ENCODE data around the gene QARS1. TPM values are rescaled to one million over a fixed set of nuclear protein-coding genes. Genes with fewer than 3 reads are reported as not detected.

The QARS1 gene
- total RNA-seq, 2 experiments from 2014 or later = 310 to 355 TPM

DNA sequence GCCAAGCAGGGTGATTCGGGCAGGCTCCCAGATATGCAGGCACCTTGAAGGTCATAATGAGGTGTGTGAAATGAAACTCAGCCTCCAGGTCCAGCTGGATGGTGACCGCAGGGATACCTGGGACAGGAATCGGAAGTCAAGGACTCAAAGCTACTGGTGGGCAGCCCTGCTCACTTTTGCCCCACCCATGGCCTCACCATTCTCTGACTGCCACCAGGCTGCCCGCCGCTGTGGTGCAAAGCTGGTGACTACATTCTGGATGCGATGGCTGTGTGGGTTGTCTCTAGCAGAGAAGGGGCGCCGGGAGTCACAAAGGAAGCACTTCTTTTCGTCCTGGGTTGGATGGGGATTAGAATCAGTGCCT, 27.5 kb upstream of the QARS1 start:
- Histone ChIP-seq H2AFZ (ENCODE audit: low read length) (no peak overlapping the region), H3K36me3 (ENCODE audit: insufficient read depth, low read length) (no peaks in the 10 kb centered on the region), H3K9me2 (ENCODE audit: insufficient read depth, low read length) (no peaks in the 10 kb centered on the region), H4K20me1 (ENCODE audit: insufficient read depth, low read length) (no peaks in the 10 kb centered on the region), H3K79me2 (ENCODE audit: insufficient read depth, low read depth, low read length) (no peaks in the 10 kb centered on the region), H3K4me1 (ENCODE audit: insufficient read depth, low read length, poor library complexity, severe bottlenecking) (peaks cover 9% of the 10 kb centered on the region), H3K4me3 (ENCODE audit: low read depth, low read length, poor library complexity, severe bottlenecking) (no peak overlapping the region), H3K27ac (ENCODE audit: low read depth, low read length, poor library complexity, severe bottlenecking) (no peak overlapping the region), H3K9me3 (ENCODE audit: low read length) (no peaks in the 10 kb centered on the region), H3K4me2 (ENCODE audit: low read length) (no peak overlapping the region)
- BruUV-seq (replicated peaks) = no TSS peak
- ChIA-PET CTCF (ENCODE audit: unreplicated experiment) (no interaction called here), POLR2A (no interaction called here)
- intact Hi-C loops (cut with micrococcal nuclease; ENCODE audit: unreplicated experiment) = no loop called here
- DNase-seq (ENCODE audit: low spot score) = no peak
- TF ChIP-seq, protein P1, sequence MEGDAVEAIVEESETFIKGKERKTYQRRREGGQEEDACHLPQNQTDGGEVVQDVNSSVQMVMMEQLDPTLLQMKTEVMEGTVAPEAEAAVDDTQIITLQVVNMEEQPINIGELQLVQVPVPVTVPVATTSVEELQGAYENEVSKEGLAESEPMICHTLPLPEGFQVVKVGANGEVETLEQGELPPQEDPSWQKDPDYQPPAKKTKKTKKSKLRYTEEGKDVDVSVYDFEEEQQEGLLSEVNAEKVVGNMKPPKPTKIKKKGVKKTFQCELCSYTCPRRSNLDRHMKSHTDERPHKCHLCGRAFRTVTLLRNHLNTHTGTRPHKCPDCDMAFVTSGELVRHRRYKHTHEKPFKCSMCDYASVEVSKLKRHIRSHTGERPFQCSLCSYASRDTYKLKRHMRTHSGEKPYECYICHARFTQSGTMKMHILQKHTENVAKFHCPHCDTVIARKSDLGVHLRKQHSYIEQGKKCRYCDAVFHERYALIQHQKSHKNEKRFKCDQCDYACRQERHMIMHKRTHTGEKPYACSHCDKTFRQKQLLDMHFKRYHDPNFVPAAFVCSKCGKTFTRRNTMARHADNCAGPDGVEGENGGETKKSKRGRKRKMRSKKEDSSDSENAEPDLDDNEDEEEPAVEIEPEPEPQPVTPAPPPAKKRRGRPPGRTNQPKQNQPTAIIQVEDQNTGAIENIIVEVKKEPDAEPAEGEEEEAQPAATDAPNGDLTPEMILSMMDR (conservative IDR thresholded peaks at IDR 0.05; ENCODE audit: low read length) = no peak
- TF ChIP-seq EZH2phosphoT487 (IDR thresholded peaks at IDR 0.05; ENCODE audit: borderline replicate concordance, low read depth, low read length) = no peak

DNA sequence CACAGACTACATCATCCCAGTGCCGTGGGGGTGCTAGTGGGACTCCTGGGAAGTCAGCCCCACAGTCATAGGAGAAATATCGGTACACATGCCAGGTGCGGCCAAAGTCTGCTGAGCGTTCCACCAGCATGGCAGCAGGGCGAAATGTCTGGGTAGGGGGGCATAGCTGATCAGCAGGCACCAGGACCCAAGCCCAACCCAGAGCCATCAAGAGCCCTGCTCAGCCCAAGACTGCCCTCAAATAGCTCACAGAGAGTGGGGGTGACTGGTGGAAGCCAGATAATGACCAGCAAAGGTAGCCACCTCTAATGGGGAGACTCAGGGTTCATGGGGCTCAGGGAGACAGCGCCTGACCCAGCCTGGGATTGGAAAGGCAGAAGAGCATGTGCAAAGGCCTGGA, 27.0 kb upstream of the QARS1 start:
- POLR2A ChIA-PET = no interaction called here
- DNase-seq (ENCODE audit: low spot score) = no peak

DNA sequence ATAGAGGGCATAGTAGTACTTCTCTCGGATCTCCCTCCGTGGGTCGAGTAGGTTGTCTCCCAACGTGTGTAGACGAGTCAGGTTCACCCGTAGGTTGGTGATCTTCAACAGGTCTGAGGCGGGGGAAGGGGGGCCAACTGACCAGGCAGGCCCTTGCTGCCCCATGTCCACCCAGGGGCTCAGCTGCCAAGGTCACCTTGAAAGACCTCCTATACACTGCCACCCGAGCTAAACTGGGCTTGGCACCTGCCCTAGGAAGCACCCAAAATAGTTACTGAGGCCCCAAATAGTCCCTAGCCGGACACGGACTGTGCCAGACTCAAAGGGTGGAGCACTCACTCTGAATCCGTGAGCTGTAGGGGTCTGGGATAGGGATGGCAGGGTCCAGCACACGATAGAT, 26.5 kb upstream of the QARS1 start:
- Histone ChIP-seq H2AFZ (ENCODE audit: low read length) (no peak overlapping the region), H3K27ac (ENCODE audit: low read depth, low read length, poor library complexity, severe bottlenecking) (no peak overlapping the region), H3K9me2 (ENCODE audit: insufficient read depth, low read length) (no peaks in the 10 kb centered on the region), H3K36me3 (ENCODE audit: insufficient read depth, low read length) (no peaks in the 10 kb centered on the region), H3K79me2 (ENCODE audit: insufficient read depth, low read depth, low read length) (no peaks in the 10 kb centered on the region), H3K4me2 (ENCODE audit: low read length) (no peak overlapping the region), H4K20me1 (ENCODE audit: insufficient read depth, low read length) (no peaks in the 10 kb centered on the region), H3K9me3 (ENCODE audit: low read length) (no peaks in the 10 kb centered on the region), H3K4me3 (ENCODE audit: low read depth, low read length, poor library complexity, severe bottlenecking) (no peak overlapping the region), H3K4me1 (ENCODE audit: insufficient read depth, low read length, poor library complexity, severe bottlenecking) (peaks cover 9% of the 10 kb centered on the region)
- no peak for DNase-seq (ENCODE audit: low spot score)
- no TSS peak for BruUV-seq (replicated peaks)
- POLR2A ChIA-PET = no interaction called here
- intact Hi-C loops (cut with micrococcal nuclease; ENCODE audit: unreplicated experiment) = no loop called here
- CTCF ChIA-PET (ENCODE audit: unreplicated experiment) = no interaction called here
- TF ChIP-seq, protein P1 (conservative IDR thresholded peaks at IDR 0.05; ENCODE audit: low read length) = no peak
- no peak for TF ChIP-seq EZH2phosphoT487 (IDR thresholded peaks at IDR 0.05; ENCODE audit: borderline replicate concordance, low read depth, low read length)

More for the DNA sequence above, 27.0 kb upstream of the QARS1 start:
- no peaks in the 10 kb centered on the region for H4K20me1 ChIP-seq (ENCODE audit: insufficient read depth, low read length)
- H3K27ac ChIP-seq (ENCODE audit: low read depth, low read length, poor library complexity, severe bottlenecking) = no peak overlapping the region
- H3K4me3 ChIP-seq (ENCODE audit: low read depth, low read length, poor library complexity, severe bottlenecking) = no peak overlapping the region
- TF ChIP-seq, protein P1 (conservative IDR thresholded peaks at IDR 0.05; ENCODE audit: low read length) = no peak
- no peak for TF ChIP-seq EZH2phosphoT487 (IDR thresholded peaks at IDR 0.05; ENCODE audit: borderline replicate concordance, low read depth, low read length)
- H3K9me3 ChIP-seq (ENCODE audit: low read length) = no peaks in the 10 kb centered on the region
- no peaks in the 10 kb centered on the region for H3K79me2 ChIP-seq (ENCODE audit: insufficient read depth, low read depth, low read length)
- no peak overlapping the region for H3K4me2 ChIP-seq (ENCODE audit: low read length)
- H3K9me2 ChIP-seq (ENCODE audit: insufficient read depth, low read length) = no peaks in the 10 kb centered on the region
- H3K36me3 ChIP-seq (ENCODE audit: insufficient read depth, low read length) = no peaks in the 10 kb centered on the region
- CTCF ChIA-PET (ENCODE audit: unreplicated experiment) = no interaction called here
- no TSS peak for BruUV-seq (replicated peaks)
- intact Hi-C loops (cut with micrococcal nuclease; ENCODE audit: unreplicated experiment) = no loop called here
- no peak overlapping the region for H2AFZ ChIP-seq (ENCODE audit: low read length)
- H3K4me1 ChIP-seq (ENCODE audit: insufficient read depth, low read length, poor library complexity, severe bottlenecking) = peaks cover 9% of the 10 kb centered on the region

Measured in OCI-LY7 (cell line).